ENCODE results near the gene NDUFA12.

The NDUFA12 gene

DNA sequence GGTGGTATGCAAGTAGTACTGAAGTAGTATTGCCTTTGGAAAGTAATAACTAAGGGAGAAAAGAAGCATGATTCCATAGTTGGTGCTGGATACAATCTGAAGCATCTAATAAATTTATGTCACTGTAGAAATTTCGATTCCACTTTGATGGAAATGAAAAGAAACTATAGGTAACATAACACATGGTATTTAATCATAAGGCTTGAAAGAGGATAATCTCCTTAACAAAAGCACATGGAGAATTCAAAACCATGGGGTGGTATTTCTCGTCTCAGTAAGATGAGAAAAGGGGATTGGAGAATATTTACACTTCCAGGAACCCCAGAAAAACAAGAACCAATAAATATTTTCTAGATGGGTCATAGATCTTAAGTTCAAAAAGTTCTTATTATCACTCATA lies 72.7 kb downstream of the NDUFA12 start:
- DNase-seq = no peak

DNA sequence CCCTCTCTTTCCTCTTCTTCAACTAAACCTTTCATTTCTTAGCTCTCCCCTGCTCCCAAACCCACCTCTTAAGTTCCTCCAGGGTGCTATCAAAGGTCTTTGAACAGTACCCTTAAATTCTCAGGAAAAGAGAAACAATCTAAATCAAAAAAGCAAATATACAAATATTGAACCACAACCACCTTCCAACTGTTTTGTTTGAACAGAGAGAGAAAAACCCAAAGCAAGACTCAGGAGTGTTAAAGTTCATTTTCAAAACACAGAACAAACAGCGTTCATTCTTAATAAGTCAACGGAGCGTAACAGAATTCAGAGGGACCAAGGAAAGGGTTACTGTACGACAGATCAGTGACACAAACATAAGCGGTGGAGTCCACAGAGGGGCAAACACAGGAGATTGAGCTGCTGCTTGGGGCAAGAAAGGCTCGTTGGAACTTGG lies 73.3 kb downstream of the NDUFA12 start:
- no peak for DNase-seq

DNA sequence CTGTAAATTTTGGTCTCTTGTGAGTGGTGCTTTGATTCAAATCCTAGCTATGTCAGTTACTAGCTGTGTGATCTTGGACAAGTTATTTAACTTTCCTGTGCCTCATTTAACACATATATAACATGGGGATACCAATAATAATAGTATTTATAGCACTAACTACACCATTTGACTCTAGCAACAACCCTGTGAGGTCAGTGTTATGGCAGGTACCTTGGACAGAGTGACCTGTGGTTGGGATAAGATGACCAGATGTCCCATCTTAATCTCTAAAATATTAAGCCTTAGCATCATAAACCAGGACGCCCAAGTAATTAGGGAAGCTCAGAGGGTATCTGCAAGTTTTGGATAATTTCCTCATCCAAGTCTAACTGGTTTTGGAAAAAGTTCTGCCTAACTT lies 73.7 kb downstream of the NDUFA12 start:
- no peak for DNase-seq

DNA sequence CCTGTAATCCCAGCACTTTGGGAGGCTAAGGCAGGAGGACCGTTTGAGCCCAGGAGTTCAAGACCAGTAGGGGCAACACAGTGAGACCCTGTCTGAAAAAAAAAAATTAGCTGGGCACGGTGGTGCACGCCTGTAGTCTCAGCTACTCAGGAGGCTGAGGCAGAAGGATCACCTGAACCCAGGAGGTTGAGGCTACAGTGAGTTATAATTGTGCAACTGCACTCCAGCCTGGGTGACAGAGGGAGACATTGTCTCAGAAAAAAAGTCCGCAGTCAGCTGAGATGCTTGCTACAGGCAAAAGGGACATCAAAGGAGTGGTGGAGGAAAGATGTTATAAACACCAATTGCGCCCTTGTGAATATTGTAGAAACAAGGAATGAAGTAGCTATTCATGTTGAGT lies 77.8 kb downstream of the NDUFA12 start:
- DNase-seq = no peak

GRCh38 chr12:94925206-94925605 lies 78.3 kb downstream of the NDUFA12 start:
- DNase-seq = no peak

DNA sequence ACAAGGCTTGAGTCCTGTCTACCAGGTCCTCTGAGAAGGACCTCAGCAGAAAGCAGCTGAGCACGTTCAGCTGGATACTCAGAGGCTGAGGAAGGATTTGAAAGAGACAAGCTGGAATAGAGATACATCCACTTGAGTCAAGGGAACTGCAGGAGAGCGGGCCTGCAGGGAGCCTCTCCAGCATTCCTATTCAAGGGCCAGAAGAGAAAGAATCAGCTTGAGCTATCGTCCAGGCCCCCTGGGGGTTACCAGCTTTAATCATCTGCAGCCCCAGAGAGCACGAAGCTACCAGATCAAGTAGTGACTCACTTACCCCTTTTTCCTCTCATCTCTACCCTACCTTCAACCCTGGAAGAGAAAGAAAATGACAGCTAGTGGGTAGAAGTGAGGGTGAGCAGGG lies 80.9 kb downstream of the NDUFA12 start:
- no peak for DNase-seq

All from T-helper 9 cell (primary cell).